Measurements from ENCODE around the gene FSIP2.

The FSIP2 gene, protein sequence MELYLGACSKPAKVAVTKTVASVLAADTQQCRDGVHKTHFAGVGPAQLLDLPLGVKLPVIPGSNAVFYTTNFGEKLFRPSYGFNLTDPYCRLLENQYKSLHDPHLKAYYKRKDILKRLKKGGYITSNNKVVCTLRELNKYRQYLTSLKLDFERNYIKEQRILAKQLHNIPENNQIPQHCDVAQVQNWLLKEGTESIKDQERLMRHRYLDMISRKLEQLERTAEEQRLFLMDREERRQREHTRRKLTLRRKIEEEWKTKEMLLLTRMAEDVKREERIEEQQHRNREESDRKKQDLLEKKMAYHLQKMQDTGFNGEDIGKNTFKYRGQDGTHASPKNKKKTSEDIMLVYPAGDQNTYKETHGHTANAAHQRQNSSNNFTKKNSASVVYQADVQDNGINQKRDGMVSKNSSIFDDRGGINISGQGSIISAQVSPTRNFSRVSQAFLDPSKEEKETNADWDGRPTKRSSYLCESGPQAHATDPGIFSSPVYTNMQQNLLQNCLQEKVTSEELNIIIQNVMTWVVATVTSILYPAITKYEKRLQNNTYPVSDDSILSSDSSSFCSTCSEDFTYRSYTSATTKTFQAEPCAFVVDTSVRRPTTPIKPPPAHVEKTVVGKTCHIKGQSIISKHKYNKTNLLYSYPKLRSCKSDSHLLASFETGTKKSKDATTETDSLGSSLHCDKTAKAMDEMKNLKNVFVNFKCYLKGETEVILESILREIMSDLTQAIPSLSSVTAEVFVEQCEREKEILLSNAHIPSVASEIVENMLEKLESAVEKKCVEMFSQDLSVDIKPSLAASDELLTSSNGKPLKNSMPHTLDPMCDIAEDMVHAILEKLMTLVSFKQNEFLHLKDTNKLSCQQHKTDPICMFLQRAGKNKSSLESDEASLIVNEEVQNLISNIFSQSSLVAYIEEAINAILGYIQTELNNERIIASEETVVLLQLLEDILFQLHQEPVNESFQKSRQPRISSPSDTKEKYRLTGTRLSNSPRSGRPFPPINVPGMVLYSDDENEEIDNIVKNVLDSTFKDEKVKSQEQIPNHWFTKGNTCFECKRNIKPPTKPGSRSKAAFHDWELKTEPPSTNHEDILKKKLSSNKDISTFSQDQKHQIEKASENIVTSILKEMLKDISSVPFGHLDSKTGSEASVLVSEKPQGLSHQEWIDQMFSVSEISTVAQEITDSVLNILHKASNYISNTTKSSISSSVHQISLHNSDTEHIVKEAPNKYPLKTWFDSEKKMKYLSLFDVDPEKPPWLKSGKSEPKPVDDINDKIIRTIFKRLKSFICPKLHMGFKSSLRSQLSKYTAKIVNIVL (N-terminal part only)

DNA sequence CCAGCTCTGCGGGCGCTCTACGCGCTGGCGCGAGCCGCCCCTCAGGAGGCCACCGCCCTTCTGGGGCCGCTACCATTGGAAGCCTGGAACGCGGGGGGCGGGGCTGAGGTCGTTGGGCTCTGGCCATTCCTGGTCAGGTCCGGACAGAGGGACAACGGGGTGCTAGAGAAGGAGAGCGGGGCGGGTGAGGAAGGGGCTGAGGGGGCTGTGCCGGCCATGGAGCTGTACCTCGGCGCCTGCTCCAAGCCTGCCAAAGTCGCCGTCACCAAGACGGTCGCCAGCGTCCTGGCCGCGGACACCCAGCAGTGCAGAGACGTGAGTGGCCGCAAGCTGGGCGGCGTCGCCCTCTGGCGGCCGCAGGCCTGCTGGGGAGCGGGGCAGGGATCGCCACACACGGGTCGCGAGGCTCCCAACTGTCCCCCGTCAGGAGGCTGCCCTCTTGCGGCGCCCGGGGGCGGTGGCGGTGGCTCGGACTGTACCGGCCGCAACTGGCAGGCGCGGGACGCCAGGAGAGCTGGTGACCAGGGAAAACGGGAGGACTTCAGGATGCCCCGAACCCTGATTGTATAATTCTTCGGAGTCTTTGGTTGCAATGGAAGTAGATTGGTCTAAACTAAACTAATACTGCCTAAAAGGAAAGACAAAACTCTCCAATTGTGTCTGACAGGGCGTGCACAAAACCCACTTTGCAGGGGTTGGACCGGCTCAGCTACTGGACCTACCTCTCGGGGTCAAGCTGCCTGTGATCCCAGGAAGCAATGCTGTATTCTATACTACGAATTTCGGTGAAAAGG is at the start of gene FSIP2:
Gene FSIP2 (plus strand): TSS at position 126 of the 794 bp plus-strand sequence. CDS start 91 bp downstream, at position 217.
- no peak for DNase-seq

DNA sequence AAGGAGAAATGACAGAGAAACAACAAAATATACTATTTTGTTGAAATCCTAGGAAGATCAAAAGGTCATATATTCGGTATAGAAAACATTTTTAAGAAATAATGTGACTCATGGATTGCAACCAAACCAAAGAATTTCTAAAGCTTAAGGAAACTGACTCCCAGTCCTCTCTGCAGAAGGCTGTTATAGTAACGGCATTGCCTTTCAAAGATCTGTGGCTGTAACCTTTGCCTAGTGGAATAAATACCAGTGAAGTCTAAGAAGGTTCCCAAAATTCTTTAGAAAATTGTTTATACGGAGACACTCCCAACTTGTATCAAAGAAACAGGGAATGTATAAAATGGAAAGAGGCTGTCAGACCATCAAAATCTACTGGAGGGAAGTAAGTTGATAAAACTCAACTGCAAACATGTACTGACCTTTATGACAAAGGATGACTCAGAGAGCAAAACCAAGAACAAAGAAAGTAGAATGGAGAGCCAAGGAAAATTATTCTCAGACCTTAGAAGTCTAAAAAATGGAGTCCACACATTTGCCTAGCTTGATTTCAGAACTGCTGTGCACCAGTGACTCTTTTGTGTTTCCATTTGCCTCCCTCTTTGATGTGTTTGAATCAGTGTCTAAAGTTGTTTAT is 48.6 kb upstream of the FSIP2 start:
- DNase-seq = no peak

DNA sequence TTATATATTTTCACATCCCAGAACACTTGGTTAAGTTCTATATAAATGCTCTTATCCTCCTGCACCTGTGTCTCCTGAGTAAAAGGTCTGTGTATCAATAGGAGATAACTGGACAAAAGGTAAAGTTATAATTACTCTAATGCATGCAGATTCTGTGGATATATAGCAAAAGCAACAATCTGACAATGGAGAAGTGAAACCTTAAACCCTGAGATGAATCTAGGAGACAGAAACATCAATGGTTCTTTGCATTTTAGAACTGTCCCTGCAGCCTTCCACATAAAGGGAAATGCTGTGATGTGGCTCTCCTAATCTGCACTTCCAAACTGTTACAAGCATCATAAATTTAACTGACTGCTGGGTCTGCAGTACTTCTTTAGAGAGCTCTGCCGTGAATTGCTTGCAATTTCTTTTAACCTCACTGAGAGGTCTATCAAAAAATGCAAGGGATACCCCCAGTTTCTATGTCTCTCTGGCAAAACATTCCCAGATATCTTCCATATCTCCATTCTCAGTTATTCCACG is 42.8 kb upstream of the FSIP2 start:
- DNase-seq = no peak

DNA sequence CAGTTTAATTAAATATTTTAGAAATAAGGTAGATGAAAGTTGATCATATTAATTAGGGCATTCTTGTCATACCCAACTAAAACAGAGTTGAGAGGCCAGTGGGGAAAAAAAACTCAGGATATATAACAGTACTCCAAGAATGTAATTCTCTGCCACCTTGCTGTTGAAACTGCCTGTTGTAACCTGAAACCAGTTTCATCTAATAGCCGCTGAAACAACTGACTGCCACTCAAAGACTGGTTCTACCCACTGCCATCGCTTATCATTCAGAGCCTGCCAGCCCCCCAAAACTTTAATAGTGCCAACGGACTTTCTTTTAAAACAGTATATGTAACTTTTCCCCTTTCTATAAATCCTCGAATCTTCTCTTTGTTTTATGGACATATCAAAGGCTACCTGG is 37.7 kb upstream of the FSIP2 start:
- DNase-seq = no peak

DNA sequence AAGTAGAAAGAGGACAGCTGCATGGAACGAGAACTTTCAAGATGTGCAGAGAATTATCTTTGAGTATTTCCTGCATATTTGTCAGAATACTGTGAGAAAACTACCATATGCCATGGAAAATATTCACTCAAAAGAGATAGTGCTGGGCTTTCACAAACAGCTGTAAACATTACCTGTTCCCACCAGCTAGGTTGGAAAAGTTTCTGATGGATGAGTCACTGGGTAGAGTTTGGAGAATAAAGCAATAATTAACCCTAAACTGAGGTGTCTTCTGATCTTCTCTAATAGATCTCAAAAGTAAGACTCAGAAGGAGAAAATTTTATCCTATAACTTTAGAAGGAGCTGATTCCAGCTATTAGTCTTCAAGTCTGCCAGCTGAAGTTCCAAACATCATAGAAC is 3.9 kb upstream of the FSIP2 start:
- DNase-seq = no peak

DNA sequence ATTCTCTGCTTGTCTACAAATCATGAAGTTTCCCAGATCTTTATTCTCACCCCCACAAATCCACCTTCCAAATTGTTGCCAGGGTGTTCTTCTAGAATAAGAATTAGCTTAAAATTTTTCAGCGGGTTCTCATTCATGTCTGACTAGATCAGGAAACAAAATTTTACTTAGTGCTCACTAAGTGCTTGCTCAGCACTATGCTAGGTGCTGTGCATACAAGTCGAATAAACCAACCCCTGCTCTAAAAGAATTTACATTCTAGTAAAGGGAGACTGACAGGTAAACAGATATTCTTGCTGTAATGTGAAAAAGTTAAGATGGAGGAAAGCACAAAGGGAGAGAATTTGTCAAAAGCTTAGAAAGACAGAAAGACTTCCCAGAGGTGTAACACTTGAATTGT is 2.4 kb upstream of the FSIP2 start:
- no peak for DNase-seq

DNA sequence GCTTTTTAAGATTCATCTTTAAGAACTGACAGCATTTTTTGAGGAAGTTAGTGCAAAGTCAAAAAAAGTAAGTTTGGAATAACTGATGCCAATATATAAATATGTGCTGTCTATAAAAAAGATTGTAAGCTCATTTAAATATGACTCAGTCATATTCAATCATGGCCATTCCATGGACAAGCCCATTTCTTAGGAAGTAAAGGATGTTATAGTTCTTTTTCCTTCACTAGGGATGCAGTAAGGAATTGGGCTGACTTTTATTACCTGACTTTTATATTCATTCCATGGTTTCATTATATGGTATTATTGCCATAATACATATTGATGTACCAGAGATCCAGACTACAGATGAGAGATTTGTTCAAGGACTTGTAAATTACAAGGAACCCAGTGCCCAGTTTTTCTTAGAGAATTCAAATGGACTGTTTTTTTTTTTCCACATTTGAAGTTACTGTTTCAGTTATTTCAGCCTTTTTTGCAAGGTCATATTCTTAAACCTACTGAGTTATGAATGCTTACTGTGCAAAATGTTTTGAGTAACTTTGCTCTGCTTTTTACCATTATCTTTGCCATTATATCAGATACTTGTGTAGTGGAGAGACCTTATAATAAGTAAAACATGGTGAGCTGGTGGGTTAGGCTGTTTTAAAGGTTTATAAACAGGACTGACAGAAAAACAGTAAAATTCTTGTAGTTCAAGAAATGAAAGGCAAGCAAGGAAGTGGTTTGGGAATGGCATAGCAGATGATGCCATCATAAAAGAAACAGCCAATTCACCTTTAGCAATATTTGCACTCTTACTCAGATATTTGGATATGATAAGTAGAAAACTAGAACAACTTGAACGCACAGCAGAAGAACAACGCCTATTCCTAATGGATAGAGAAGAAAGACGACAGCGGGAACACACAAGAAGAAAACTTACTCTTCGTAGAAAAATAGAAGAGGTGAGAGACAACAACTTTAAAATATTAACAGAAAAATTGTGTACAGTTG is 7.6 kb downstream of the FSIP2 start:
- no peak for DNase-seq

DNA sequence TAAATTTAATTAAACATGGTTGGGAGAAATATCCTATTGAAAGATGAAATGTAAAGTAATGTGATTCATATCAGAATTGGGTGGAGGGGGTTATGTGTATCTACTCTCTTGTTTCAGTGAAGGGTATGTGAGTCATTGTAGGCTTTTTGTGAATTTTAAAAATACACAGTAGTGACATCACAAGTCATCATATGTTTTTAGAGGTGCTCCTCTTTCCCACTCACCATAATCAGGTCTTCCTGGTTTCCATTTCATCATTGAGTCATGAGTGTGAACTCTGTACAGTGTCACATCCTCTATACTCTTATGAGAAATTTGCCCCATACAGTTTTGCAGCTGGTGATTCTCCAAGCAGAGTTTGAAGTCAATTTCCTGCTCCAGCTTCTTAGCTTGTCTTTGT is 18.8 kb downstream of the FSIP2 start:
- DNase-seq = no peak

DNA sequence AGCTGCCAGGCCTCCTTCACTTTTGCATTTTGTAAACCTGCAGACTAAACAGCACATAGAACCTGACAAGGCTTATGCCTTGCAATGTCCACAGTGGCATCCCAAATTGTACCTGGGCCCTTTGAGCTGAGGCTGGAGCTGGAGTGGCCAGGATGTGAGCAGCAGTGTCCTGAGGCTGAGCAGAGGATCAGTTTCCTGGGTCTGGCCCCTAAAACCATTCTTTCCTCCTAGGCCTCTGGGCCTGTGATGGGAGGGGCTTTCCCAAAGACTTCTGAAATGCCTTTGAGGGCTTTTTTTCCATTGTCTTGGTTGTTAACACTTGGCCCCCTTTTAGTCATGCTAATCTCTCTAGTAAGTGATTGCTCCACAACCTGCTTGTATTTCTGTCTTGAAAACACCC is 32.8 kb downstream of the FSIP2 start:
- DNase-seq = no peak

DNA sequence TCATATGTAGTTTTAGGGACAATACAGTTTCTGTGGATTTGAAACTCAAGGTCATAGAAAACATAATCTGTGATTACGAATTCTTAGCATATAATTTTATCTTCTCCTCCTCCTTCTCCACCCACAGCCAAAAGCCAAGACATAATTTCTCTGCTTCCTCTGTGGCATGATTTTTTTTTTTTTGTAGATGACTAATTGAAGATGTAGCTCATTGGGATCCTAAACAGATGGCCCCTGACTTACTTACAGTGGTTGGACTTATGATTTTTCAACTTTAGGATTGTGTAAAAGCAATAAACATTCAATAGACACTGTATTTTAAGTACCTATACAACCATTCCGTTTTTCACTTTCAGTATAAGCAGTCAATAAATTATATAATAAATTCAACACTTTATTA is 42.3 kb downstream of the FSIP2 start:
- DNase-seq = no peak

DNA sequence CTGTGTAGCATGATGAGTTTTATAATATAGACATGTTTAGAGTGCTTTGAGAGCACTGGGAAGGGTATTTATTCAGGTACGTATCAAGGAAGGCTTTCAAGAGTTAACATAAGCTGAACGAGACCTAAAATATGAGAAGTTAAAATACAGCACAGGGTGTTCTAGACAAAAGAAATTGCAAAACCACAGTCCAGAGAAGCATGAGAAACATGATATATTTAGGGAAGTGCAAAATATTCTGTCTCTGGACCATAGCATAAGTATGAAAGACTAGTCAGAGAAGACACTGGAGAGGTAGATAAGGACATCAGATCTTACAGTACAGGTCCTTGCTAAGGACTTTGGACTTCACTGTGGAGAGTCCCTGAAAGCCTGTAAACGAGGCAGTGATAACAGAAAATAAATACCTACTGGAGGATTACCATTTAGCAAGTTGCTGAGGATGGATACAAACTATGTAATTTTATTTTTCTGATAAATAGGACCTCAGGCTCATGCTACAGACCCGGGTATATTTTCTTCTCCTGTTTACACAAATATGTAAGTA is 43.7 kb downstream of the FSIP2 start:
- no peak for DNase-seq

DNA sequence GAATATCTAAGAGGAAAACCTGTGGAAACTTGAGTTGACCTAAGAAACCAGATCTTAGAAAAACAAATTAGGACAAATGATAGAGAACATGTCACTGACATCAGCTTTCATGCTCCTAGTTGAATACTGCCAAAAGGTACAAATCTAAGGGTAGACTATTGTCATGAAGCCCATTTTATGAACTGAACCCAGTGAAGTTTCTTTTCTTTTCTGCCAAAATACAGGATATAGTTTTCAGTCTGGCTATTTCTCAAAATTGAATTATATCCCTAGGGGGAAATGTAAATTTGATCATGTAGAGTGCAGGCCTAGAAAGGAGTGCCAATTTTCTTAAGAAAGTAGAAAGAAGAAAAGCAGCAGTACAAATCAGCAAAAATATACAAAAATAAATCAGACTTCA is 46.6 kb downstream of the FSIP2 start:
- DNase-seq = no peak

DNA sequence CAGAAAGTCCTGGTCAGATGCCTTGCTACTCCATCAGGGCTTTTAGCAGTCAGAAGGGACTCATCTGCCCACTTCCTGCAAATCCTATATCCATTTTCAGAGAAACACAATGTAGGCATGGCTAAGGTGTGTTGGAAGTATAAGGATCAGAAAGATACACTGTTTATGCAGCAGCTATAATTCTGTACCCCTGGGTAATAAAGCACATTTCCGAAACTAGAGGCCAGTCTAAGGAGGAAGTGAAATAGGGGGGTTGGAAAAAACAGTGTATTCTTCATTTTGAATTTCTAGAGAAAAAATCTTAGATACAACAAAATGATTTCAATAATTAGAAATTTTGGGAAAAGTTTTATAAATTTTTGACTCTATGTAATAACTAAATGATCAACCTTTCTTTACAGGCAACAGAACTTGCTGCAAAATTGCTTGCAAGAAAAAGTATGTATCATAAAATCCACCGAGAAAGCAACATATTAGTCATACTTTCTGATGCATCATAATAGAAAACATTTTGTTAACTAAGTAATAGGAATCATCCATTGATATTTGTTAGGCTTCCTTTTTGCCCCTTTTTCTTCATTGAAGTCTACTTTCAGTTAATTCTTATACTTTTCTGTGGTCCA is 47.4 kb downstream of the FSIP2 start:
- no peak for DNase-seq

DNA sequence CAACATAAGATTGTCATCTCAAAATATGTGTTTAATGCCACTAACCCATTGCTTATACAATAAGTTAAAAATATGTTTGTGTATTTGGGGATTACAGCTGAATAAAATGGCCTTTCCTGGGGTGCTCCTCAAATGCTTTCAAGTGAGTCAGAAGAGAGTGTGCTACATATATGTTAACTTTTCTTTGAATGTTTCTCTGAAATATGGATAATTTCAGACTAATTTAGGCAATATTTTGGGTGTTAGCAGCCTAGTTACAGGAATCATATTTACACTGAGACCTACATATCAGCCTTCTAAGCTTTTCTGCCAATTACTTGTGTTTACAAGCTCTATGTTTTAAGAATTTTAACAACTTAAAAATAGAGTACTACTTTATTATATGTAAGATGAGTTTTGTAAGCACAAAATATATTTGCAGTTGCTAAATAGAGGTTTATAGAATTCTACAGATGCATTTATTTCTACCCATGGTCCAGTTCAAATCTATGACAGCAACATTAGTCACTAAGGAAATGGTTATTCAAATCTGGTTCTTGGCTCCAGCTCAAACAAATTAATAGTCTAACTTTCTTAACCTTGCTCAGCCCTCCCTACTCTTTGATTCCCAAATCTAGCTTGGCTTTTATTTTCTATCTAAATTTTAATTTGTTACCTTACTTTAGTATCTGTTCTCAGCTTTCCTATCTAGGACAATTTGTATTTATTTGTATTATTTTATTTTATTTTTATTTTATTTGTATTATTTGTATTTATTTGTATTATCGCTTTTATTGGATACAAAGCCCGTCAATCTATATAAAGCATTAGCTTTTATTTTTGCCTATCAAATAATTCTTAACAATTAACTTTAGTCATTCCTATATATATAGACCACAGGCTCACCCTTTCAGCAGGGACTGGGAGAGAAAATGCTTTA is 48.9 kb downstream of the FSIP2 start:
- DNase-seq = no peak

DNA sequence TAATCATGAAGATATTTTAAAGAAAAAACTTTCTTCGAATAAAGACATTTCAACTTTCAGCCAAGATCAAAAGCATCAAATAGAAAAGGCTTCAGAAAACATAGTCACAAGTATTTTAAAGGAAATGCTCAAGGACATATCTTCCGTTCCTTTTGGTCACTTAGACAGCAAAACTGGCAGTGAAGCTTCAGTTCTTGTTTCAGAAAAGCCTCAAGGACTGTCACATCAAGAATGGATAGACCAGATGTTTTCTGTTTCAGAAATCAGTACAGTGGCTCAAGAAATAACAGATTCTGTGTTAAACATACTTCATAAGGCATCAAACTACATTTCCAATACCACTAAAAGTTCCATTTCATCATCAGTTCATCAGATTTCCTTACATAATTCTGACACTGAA is 51.8 kb downstream of the FSIP2 start:
- no peak for DNase-seq

DNA sequence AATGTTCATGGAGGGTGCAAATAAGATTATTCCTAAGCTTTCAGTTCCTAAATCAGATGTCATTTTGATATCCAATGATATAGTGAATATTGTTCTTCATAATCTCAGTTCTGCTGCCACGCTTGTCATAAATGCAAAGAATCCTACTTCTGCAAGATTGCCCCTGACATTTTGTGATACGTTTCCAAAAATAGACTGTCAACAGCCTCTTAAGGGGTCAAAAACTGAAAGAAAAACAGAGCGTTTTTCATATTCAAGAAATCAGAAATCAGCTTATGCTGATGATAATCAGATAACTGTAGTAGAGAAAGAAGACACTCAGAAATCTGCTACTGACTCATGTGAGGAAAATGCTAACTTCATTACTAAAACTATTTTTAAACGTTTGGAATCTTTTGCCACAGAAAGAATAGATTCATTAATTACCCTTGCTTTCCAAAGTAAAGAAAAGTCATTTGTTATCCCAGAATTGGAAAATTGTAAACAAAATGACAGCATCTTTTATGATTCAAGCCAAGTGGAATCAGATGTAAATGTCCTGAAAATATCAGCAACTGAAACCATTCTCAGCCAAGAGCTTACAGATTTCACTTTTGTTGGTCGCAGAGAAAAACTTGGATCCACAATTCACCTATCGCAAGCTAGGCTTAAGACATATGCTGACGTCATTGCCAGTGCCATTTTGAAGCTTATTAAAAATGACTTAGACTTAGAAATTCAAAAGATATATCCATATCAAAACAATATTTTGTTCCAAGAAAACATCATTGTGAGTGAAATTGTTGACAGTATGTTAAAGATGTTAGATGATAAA is 55.1 kb downstream of the FSIP2 start:
- DNase-seq = no peak

DNA sequence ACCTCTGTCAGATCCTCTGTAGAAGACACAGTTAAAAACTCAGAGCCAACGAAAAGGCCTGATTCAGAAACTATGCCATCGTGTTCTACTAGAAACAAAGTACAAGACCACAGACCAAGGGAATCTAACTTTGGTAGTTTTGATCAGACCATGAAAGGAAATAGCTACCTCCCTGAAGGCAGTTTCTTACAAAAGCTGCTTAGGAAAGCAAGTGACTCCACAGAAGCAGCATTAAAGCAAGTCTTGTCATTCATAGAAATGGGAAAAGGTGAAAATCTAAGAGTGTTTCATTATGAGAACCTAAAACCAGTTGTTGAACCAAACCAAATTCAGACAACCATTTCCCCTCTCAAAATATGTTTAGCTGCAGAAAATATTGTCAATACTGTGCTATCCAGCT is 58.2 kb downstream of the FSIP2 start:
- DNase-seq = no peak
